Tibial nerve (tissue), 4 donors: ENCODE results near the gene MAML2. TPM values are rescaled to one million over a fixed set of nuclear protein-coding genes. Genes with fewer than 3 reads are reported as not detected.

ENCODE experiments used
- DNase-seq, 2 donors: peaks; one replicate each; pipeline ENCODE4 v3.0.0-alpha.2; 2019; ENCODE audit warnings: low spot score in 2 of 2
- H3K27ac ChIP-seq, 4 donors: fragments of 200-600 bp; sonication (generic) in 3 of 4; one replicate each; pipeline ENCODE4 v1.5.1; 2017 to 2019; ENCODE audit warnings: mild to moderate bottlenecking in 1 of 4
- H3K27me3 ChIP-seq, 2 donors: fragments of 200-600 bp; sonication (generic) in 1 of 2; one replicate each; pipeline versions ENCODE4 v1.5.1 to v1.6.0; 2017 to 2019
- H3K36me3 ChIP-seq, 3 donors: fragments of 200-600 bp; sonication (generic); one replicate each; pipeline ENCODE4 v1.5.1; 2018 to 2019
- H3K4me1 ChIP-seq, 4 donors: fragments of 200-600 bp; sonication (generic) in 3 of 4; one replicate each; pipeline ENCODE4 v1.5.1; 2017 to 2019
- H3K4me3 ChIP-seq, 4 donors: fragments of 200-600 bp; sonication (generic) in 3 of 4; one replicate each; pipeline ENCODE4 v1.5.1; 2017 to 2019; ENCODE audit warnings: mild to moderate bottlenecking in 1 of 4, moderate library complexity in 1 of 4
- H3K9me3 ChIP-seq, 4 donors: fragments of 200-600 bp; sonication (generic) in 3 of 4; one replicate each; pipeline ENCODE4 v1.5.1; 2017 to 2019
- CTCF ChIP-seq, 5 experiments: fragments of 200-600 bp in 3 of 5; fragments of 450-650 bp in 2 of 5; sonication (generic) in 3 of 5; IDR thresholded peaks; one replicate each; pipeline ENCODE4 v1.5.1; 2016 to 2019; ENCODE audit warnings: antibody characterized with exemption in 5 of 5, mild to moderate bottlenecking in 3 of 5, moderate library complexity in 2 of 5
- EP300 ChIP-seq, 2 donors: sonication (generic); formaldehyde crosslinking; IDR thresholded peaks; one replicate each; pipeline ENCODE4 v1.6.1; 2017; ENCODE audit warnings: antibody characterized with exemption in 2 of 2, mild to moderate bottlenecking in 1 of 2
- POLR2A ChIP-seq, 2 donors: fragments of 450-650 bp; IDR thresholded peaks; one replicate each; pipeline ENCODE4 v1.6.1; 2017; ENCODE audit warnings: antibody characterized with exemption in 2 of 2, mild to moderate bottlenecking in 2 of 2, moderate library complexity in 2 of 2
- WGBS, 2 donors: methylation state at CpG; one replicate each; pipeline ENCODE4 v1.1.5; 2018; 5-methylcytosine and 5-hydroxymethylcytosine counted together
- total RNA-seq, 4 donors: library from RNA; depleted of rRNA; stranded (reverse); fragments of >200 nt; gene quantifications; one replicate each; pipeline ENCODE4 v1.1.0, GENCODE V29; 2016

The MAML2 gene
- total RNA-seq, 4 donors from 2014 or later = 20.5 to 38.4 (median 27.9) TPM

DNA sequence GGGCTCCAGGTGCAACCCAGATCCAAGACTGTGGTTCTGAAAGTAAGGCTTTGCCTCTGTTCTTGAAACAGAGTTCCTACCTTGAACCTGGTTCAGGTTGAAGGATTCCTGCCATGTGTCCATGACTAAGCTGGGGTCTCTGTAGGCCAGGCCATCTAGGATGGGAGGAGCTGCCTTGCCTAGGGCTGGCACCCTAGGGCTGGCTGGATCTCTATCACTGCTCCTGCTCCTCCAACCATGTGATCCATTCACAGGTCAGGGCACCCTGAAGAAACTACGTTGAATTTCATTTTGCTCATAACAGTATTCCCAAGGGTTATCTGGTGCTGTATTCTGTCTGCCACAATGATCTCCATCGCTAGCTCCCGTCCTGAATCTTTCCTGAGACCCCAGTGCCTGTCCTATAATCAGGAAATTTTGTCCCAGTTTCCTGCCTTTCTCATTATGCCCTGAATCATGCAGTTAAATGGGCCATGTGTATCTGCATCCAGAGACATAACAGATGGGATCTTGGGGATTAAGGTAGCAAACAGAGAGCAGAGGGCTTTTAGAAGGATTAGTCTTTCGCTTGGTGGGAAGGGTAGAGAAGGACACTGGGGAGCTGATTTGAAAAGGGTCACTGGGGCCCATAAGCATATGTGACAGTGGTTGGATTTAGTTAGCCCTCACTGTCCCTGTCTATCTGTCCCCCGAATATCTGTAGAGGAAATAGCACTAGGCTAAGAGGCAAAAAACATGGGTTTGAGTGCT is 320.9 kb downstream of the MAML2 start:
- H3K4me3 ChIP-seq = no peak overlapping the region
- no peaks in the 10 kb centered on the region for H3K9me3 ChIP-seq
- WGBS, 2 donors = 94 to 95% methylated on average over 5 of the region's 5 CpGs
- no peak overlapping the region for H3K27ac ChIP-seq
- DNase-seq = no peak
- H3K27me3 ChIP-seq = no peaks in the 10 kb centered on the region
- no peaks in the 10 kb centered on the region for H3K36me3 ChIP-seq
- TF ChIP-seq POLR2A (IDR thresholded peaks at IDR 0.05) (no peak), EP300 (IDR thresholded peaks at IDR 0.05) (no peak), CTCF (IDR thresholded peaks at IDR 0.05) (no peak)
- peaks cover 0 to 14% (median 4%) of the 10 kb centered on the region in 4 donors for H3K4me1 ChIP-seq

- no peaks in the 10 kb centered on the region for H3K9me3 ChIP-seq
- no peaks in the 10 kb centered on the region for H3K27me3 ChIP-seq
- peak overlapping the region in 1 of 4 donors; percentile 15 for H3K27ac ChIP-seq
- H3K4me3 ChIP-seq = no peak overlapping the region
- TF ChIP-seq POLR2A (IDR thresholded peaks at IDR 0.05) (no peak), CTCF (IDR thresholded peaks at IDR 0.05) (no peak), EP300 (IDR thresholded peaks at IDR 0.05) (no peak)
- H3K4me1 ChIP-seq = peaks cover 0 to 17% (median 4%) of the 10 kb centered on the region in 4 donors
- WGBS, 2 donors = 72 to 76% methylated on average over 8 of the region's 8 CpGs
- H3K36me3 ChIP-seq = no peaks in the 10 kb centered on the region
- no peak for DNase-seq
Measured at GRCh38 chr11:96019810-96020747, 322.9 kb downstream of the MAML2 start.

DNA sequence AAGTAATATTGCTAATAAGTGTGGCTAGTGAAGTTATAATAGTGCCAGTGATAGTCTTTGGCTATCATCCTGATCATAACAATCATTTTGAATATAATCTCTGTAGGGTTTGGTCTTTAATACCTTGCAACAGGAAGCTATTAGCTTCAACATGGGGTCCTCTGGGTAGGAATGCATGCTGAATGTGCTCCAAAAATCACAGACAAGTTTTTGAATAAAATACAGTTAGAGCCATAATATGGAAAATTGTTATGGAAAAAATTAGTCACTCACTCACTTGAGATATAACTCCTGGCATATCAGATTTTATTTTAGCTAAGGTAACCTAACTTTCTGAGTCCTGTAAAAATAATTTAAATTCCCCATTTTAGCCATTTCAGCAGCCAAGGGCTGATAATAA is 323.7 kb downstream of the MAML2 start:
- Histone ChIP-seq H3K27ac (no peak overlapping the region), H3K36me3 (no peaks in the 10 kb centered on the region), H3K4me1 (peaks cover 0 to 17% (median 6%) of the 10 kb centered on the region in 4 donors), H3K9me3 (no peaks in the 10 kb centered on the region), H3K27me3 (no peaks in the 10 kb centered on the region), H3K4me3 (no peak overlapping the region)
- TF ChIP-seq EP300 (IDR thresholded peaks at IDR 0.05) = no peak
- TF ChIP-seq CTCF (IDR thresholded peaks at IDR 0.05) = no peak
- no peak for TF ChIP-seq POLR2A (IDR thresholded peaks at IDR 0.05)
- no peak for DNase-seq

DNA sequence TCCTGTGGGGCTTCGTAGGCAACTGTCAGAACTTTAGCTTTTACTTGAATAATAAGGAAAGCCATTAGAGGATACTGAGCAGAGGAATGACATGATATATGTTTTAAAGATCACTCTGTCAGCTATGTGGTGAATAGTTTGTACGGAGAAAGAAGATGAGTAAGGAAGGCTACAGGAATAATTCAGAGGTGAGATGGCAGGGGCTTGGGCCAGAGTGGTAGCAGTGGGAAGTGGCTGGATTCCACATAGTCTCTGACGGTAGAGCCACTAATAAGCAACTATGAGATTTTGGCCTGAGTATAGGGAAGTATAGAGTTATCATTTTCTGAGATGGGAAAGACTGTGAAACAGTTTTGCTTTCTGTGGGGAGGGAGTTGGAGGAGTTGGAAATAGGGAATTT is 325.1 kb downstream of the MAML2 start:
- no peak for TF ChIP-seq CTCF (IDR thresholded peaks at IDR 0.05)
- TF ChIP-seq POLR2A (IDR thresholded peaks at IDR 0.05) = no peak
- TF ChIP-seq EP300 (IDR thresholded peaks at IDR 0.05) = no peak
- no peak for DNase-seq
- Histone ChIP-seq H3K27ac (no peak overlapping the region), H3K4me3 (no peak overlapping the region), H3K36me3 (no peaks in the 10 kb centered on the region), H3K27me3 (no peaks in the 10 kb centered on the region), H3K4me1 (peaks cover 0 to 15% (median 7%) of the 10 kb centered on the region in 4 donors), H3K9me3 (no peaks in the 10 kb centered on the region)
- 87 to 90% methylated on average over 3 of the region's 3 CpGs for WGBS, 2 donors
